H1 (cell line): ENCODE measurements around the gene LCORL. TPM values are rescaled to one million over a fixed set of nuclear protein-coding genes. Genes with fewer than 3 reads are reported as not detected.

Experiments used
- CTCF ChIA-PET: fragments of 300-600 bp; sonication (Branson Sonifier 250); formaldehyde crosslinking; loops from one replicate; lab custom pipeline; 2021; ENCODE audit not compliant: partially characterized antibody; lab: Charles Lee
- POLR2A ChIA-PET: fragments of 300-600 bp; sonication (Branson Sonifier 250); formaldehyde crosslinking; loops from one replicate; lab custom pipeline; 2021; ENCODE audit warnings: inconsistent platforms; ENCODE audit not compliant: partially characterized antibody; lab: Charles Lee
- DNase-seq, 2 experiments: peaks; one replicate each; pipeline versions ENCODE4 v3.0.0 to v3.0.0-alpha.2; 2010 to 2022; ENCODE audit warnings: low spot score in 2 of 2, low read depth in 1 of 2, mixed read lengths in 1 of 2
- FAIRE-seq: peaks from 2 replicates; lab custom pipeline; 2011; peaks lifted over from hg19 to GRCh38; lab: Jason Lieb, UNC
- H2AFZ ChIP-seq: 2 replicates; pipeline ENCODE4 v1.8.1; 2012; ENCODE audit warnings: low read length, inconsistent platforms
- H2AK5ac ChIP-seq: 2 replicates; pipeline ENCODE4 v1.6.1; 2013; ENCODE audit warnings: low read depth, low read length
- H2BK120ac ChIP-seq: replicated peaks from 2 replicates; pipeline ENCODE3; 2013; ENCODE audit warnings: low read depth, low read length, inconsistent platforms
- H2BK12ac ChIP-seq: 2 replicates; pipeline ENCODE4 v1.6.1; 2013; ENCODE audit warnings: low read depth, low read length
- H2BK15ac ChIP-seq: 2 replicates; pipeline ENCODE4 v1.6.1; 2013; ENCODE audit warnings: low read length
- H2BK20ac ChIP-seq: 2 replicates; pipeline ENCODE4 v1.6.1; 2013; ENCODE audit warnings: low read length
- H2BK5ac ChIP-seq: 2 replicates; pipeline ENCODE4 v1.6.1; 2013; ENCODE audit warnings: low read depth, low read length
- H3K14ac ChIP-seq: 2 replicates; pipeline ENCODE4 v1.6.1; 2013; ENCODE audit warnings: inconsistent platforms; ENCODE audit not compliant: insufficient read length
- H3K18ac ChIP-seq: 2 replicates; pipeline ENCODE4 v1.6.1; 2013; ENCODE audit warnings: low read length; ENCODE audit errors: extremely low read depth
- H3K23ac ChIP-seq: 2 replicates; pipeline ENCODE4 v1.6.1; 2013; ENCODE audit warnings: inconsistent platforms; ENCODE audit not compliant: insufficient read length
- H3K23me2 ChIP-seq: 2 replicates; pipeline ENCODE4 v1.6.1; 2013; ENCODE audit warnings: low read depth, low read length
- H3K27ac ChIP-seq: 2 replicates; pipeline ENCODE4 v1.6.1; 2011; ENCODE audit warnings: low read depth, low read length, inconsistent platforms
- H3K27me3 ChIP-seq, 4 experiments: replicated peaks in 1 of 4; 1 replicate in 1 of 4; 2 replicates in 3 of 4; pipeline versions ENCODE4 v1.6.1 to v1.8.1; 2011 to 2013; ENCODE audit warnings: low read length in 3 of 4, mild to moderate bottlenecking in 3 of 4, inconsistent platforms in 2 of 4, mixed read lengths in 2 of 4, moderate library complexity in 1 of 4; ENCODE audit not compliant: control insufficient read depth in 3 of 4, insufficient read depth in 3 of 4; ENCODE audit errors: extremely low read depth in 1 of 4
- H3K36me3 ChIP-seq, 4 experiments: 2 replicates each; pipeline versions ENCODE4 v1.6.1 to v1.8.1; 2011 to 2013; ENCODE audit warnings: mild to moderate bottlenecking in 4 of 4, low read length in 3 of 4, moderate library complexity in 2 of 4, control low read depth in 1 of 4, inconsistent platforms in 1 of 4; ENCODE audit not compliant: insufficient read depth in 4 of 4, control insufficient read depth in 2 of 4
- H3K4ac ChIP-seq: replicated peaks from 2 replicates; pipeline ENCODE3; 2013; ENCODE audit warnings: low read length, low read depth, mixed read lengths, inconsistent platforms; ENCODE audit not compliant: insufficient read length
- H3K4me1 ChIP-seq, 4 experiments: replicated peaks in 1 of 4; 1 replicate in 1 of 4; 2 replicates in 3 of 4; pipeline versions ENCODE4 v1.6.1 to v1.8.1; 2011 to 2013; ENCODE audit warnings: low read length in 3 of 4, inconsistent platforms in 2 of 4, mixed read lengths in 1 of 4; ENCODE audit not compliant: insufficient read depth in 4 of 4, control insufficient read depth in 3 of 4
- H3K4me2 ChIP-seq, 2 experiments: 2 replicates each; pipeline versions ENCODE4 v1.6.1 to v1.8.1; 2011 to 2013; ENCODE audit warnings: low read depth in 2 of 2, low read length in 2 of 2, control low read depth in 1 of 2, inconsistent platforms in 1 of 2, mild to moderate bottlenecking in 1 of 2; ENCODE audit not compliant: insufficient read depth in 1 of 2
- H3K4me3 ChIP-seq, 4 experiments: fragments of 200-600, 300-600 bp in 1 of 4; sonication (generic), shearing (Covaris generic), sonication (Bioruptor Twin) in 1 of 4; 2 replicates each; pipeline versions ENCODE4 v1.5.1 to v1.8.1; 2011 to 2016; ENCODE audit warnings: low read length in 4 of 4, low read depth in 3 of 4, control low read depth in 2 of 4, inconsistent platforms in 2 of 4, mild to moderate bottlenecking in 2 of 4, mixed read lengths in 1 of 4, moderate library complexity in 1 of 4; ENCODE audit not compliant: insufficient read depth in 2 of 4; ENCODE audit errors: extremely low read depth in 1 of 4
- H3K56ac ChIP-seq: replicated peaks from 2 replicates; pipeline ENCODE3; 2013; ENCODE audit warnings: low read depth, mild to moderate bottlenecking, mixed read lengths, low read length, inconsistent platforms; ENCODE audit not compliant: insufficient read length
- H3K79me1 ChIP-seq: 2 replicates; pipeline ENCODE4 v1.6.1; 2013; ENCODE audit warnings: low read depth, low read length, control low read depth
- H3K79me2 ChIP-seq, 2 experiments: 2 replicates each; pipeline versions ENCODE4 v1.6.1 to v1.8.1; 2012 to 2013; ENCODE audit warnings: low read length in 2 of 2, mild to moderate bottlenecking in 2 of 2, inconsistent platforms in 1 of 2; ENCODE audit not compliant: insufficient read depth in 2 of 2, control insufficient read depth in 1 of 2
- H3K9ac ChIP-seq, 4 experiments: replicated peaks in 1 of 4; 1 replicate in 1 of 4; 2 replicates in 3 of 4; pipeline versions ENCODE4 v1.6.1 to v1.8.1; 2011 to 2013; ENCODE audit warnings: low read depth in 3 of 4, low read length in 3 of 4, control low read depth in 2 of 4, mild to moderate bottlenecking in 2 of 4, moderate library complexity in 2 of 4, inconsistent platforms in 1 of 4; ENCODE audit errors: extremely low read depth in 1 of 4
- H3K9me3 ChIP-seq, 2 experiments: 2 replicates each; pipeline versions ENCODE4 v1.6.1 to v1.8.1; 2012 to 2013; ENCODE audit warnings: mild to moderate bottlenecking in 2 of 2, moderate library complexity in 2 of 2, control low read depth in 1 of 2, inconsistent platforms in 1 of 2, low read depth in 1 of 2, low read length in 1 of 2, mixed read lengths in 1 of 2; ENCODE audit not compliant: insufficient read depth in 2 of 2
- H4K20me1 ChIP-seq, 2 experiments: replicated peaks in 1 of 2; 2 replicates each; pipeline versions ENCODE3 to v1.8.1; 2011 to 2013; ENCODE audit warnings: inconsistent platforms in 2 of 2, low read length in 2 of 2, mild to moderate bottlenecking in 1 of 2; ENCODE audit not compliant: insufficient read depth in 2 of 2, control insufficient read depth in 1 of 2
- H4K5ac ChIP-seq: 2 replicates; pipeline ENCODE4 v1.6.1; 2013; ENCODE audit warnings: low read length, low read depth, mixed read lengths, inconsistent platforms; ENCODE audit not compliant: insufficient read length
- H4K8ac ChIP-seq: 2 replicates; pipeline ENCODE4 v1.8.0; 2013; ENCODE audit warnings: mild to moderate bottlenecking, moderate library complexity, low read length, inconsistent platforms; ENCODE audit not compliant: insufficient read depth; ENCODE audit errors: extremely low read depth
- H4K91ac ChIP-seq: replicated peaks from 2 replicates; pipeline ENCODE3; 2013; ENCODE audit warnings: low read length, mixed read lengths, inconsistent platforms; ENCODE audit not compliant: insufficient read length
- ATF3 ChIP-seq: IDR thresholded peaks from 2 replicates; pipeline ENCODE4 v1.6.1; 2011; ENCODE audit warnings: low read depth, mild to moderate bottlenecking, low read length; ENCODE audit not compliant: insufficient read depth
- EZH2 ChIP-seq: fragments of 200-600 bp; sonication (generic); IDR thresholded peaks from 2 replicates; pipeline ENCODE4 v1.7.1; 2012; ENCODE audit warnings: low read depth, mild to moderate bottlenecking, moderate library complexity, low read length, inconsistent platforms; ENCODE audit not compliant: severe bottlenecking
- KDM5A ChIP-seq: fragments of 200-600 bp; IDR thresholded peaks from 2 replicates; pipeline ENCODE4 v1.7.1; 2012; ENCODE audit warnings: mild to moderate bottlenecking, low read length, inconsistent platforms, mixed read lengths
- MAX ChIP-seq: IDR thresholded peaks from 2 replicates; pipeline ENCODE4 v1.6.1; 2012; ENCODE audit warnings: inconsistent platforms
- POLR2A ChIP-seq, 2 experiments: IDR thresholded peaks; 1 replicate in 1 of 2; 2 replicates in 1 of 2; pipeline ENCODE4 v1.6.1; 2011; ENCODE audit warnings: low read depth in 2 of 2, low read length in 2 of 2, mild to moderate bottlenecking in 2 of 2; ENCODE audit errors: control extremely low read depth in 1 of 2
- SP1 ChIP-seq: IDR thresholded peaks from 2 replicates; pipeline ENCODE4 v1.6.1; 2011; ENCODE audit warnings: low read depth, low read length
- SP4 ChIP-seq: IDR thresholded peaks from 2 replicates; pipeline ENCODE4 v1.6.1; 2012; ENCODE audit warnings: low read length, inconsistent platforms
- TAF7 ChIP-seq: optimal IDR thresholded peaks from 2 replicates; pipeline ENCODE3; 2011; ENCODE audit warnings: low read depth, mild to moderate bottlenecking, inconsistent platforms, low read length, moderate library complexity, borderline replicate concordance
- WGBS, 2 experiments: shearing (Covaris generic) in 1 of 2; methylation state at CpG; one replicate each; pipeline versions ENCODE4 v1.1.6 to v1.1.7; 2013 to 2015; ENCODE audit warnings: low lambda C conversion rate in 2 of 2, mixed read lengths in 2 of 2, inconsistent platforms in 1 of 2, low coverage in 1 of 2, missing lambda C conversion rate in 1 of 2; ENCODE audit not compliant: insufficient replicate concordance in 2 of 2, insufficient coverage in 1 of 2, insufficient read length in 1 of 2; ENCODE audit errors: extremely low coverage in 1 of 2, missing lambda C conversion rate in 1 of 2; 5-methylcytosine and 5-hydroxymethylcytosine counted together
- polyA plus RNA-seq, 7 experiments: library from polyadenylated mRNA; depleted of rRNA in 3 of 7; stranded (reverse) in 5 of 7; unstranded in 2 of 7; fragments of >200 nt in 5 of 7; fragments of 200-250 nt in 2 of 7; gene quantifications; 1 replicate in 5 of 7; 2 replicates in 1 of 7; 4 replicates in 1 of 7; pipeline versions ENCODE4 v1.2.1 to v1.2.3, GENCODE V29; 2011 to 2013; ENCODE audit warnings: missing spikeins in 2 of 7, mixed read lengths in 2 of 7
- total RNA-seq: library from RNA; stranded (reverse); fragmentation: NEBNext Ultra II Directional; extraction: Animal tissue kit (Norgen Biotek cat#: 25700); gene quantifications from 2 replicates; pipeline ENCODE4 v1.2.1, GENCODE V29; 2021

The LCORL gene
- total and polyA plus RNA-seq, 2 of the 8 experiments (the other 6 are each of a cell fraction or from before 2014, with no cell fraction given) = 2.2 to 19.2 TPM

GRCh38 chr4:17794730-17795129, 226.8 kb downstream of the LCORL start:
- FAIRE-seq (no peak), DNase-seq (no peak)
- no peaks in the 10 kb centered on the region for H3K9me3 ChIP-seq
- no peak overlapping the region for H3K9ac ChIP-seq
- 72% methylated on average over 1 of the region's 1 CpG; no CpG with 5 or more reads in 1 of the 2 experiments for WGBS, 2 experiments
- H4K5ac ChIP-seq = no peak overlapping the region
- TF ChIP-seq EZH2 (no peak), ATF3 (no peak), TAF7 (no peak), KDM5A (no peak), MAX (no peak), SP4 (no peak), POLR2A (IDR thresholded peaks at IDR 0.05; ENCODE audit: control extremely low read depth in 1 of 2, low read depth in 2 of 2, low read length in 2 of 2) (no peak), SP1 (no peak)
- no peak overlapping the region for H3K14ac ChIP-seq
- no peak overlapping the region for H3K56ac ChIP-seq
- CTCF ChIA-PET = interaction anchor here (1.0 kb wide), 1 partner anchor 8 kb away, joined by 3 read pairs; no protein-coding TSS in a partner anchor
- no peaks in the 10 kb centered on the region for H3K79me2 ChIP-seq
- H4K8ac ChIP-seq = no peak overlapping the region
- H3K23me2 ChIP-seq = no peaks in the 10 kb centered on the region
- no peak overlapping the region for H3K27ac ChIP-seq
- H3K4ac ChIP-seq = no peak overlapping the region
- H3K23ac ChIP-seq = no peak overlapping the region
- no peak overlapping the region for H2AK5ac ChIP-seq
- H4K20me1 ChIP-seq = peaks cover 0 to 2% of the 10 kb centered on the region in 2 experiments
- H3K36me3 ChIP-seq = peaks cover 0 to 3% (median 0%) of the 10 kb centered on the region in 4 experiments; a peak in 2 of 8 replicates
- POLR2A ChIA-PET = no interaction called here
- H3K27me3 ChIP-seq = no peaks in the 10 kb centered on the region
- H4K91ac ChIP-seq = no peak overlapping the region
- H2AFZ ChIP-seq = no peak overlapping the region
- no peak overlapping the region for H2BK120ac ChIP-seq
- no peak overlapping the region for H2BK15ac ChIP-seq
- H3K4me3 ChIP-seq = no peak overlapping the region
- no peaks in the 10 kb centered on the region for H3K79me1 ChIP-seq
- H2BK20ac ChIP-seq = no peak overlapping the region
- no peak overlapping the region for H3K4me2 ChIP-seq
- H2BK5ac ChIP-seq = no peak overlapping the region
- H2BK12ac ChIP-seq = no peak overlapping the region
- no peaks in the 10 kb centered on the region for H3K4me1 ChIP-seq
- H3K18ac ChIP-seq = no peak overlapping the region
